Measurements from ENCODE around the gene ATP6V1C2.

ATP6V1C2 gene

GRCh38 chr2:10820562-10820961 lies 99.1 kb downstream of the ATP6V1C2 start:
- no peaks in the 10 kb centered on the region for H3K27me3 ChIP-seq (ENCODE audit: control insufficient read depth in 1 of 2, insufficient read depth in 2 of 2, low read length in 2 of 2)
- no peak overlapping the region for H3K27ac ChIP-seq (ENCODE audit: low read depth, low read length)
- no peaks in the 10 kb centered on the region for H3K4me1 ChIP-seq (ENCODE audit: insufficient read depth, low read length)
- H3K9me3 ChIP-seq (ENCODE audit: low read length): no peaks in the 10 kb centered on the region
- H3K36me3 ChIP-seq (ENCODE audit: insufficient read depth, low read length): no peaks in the 10 kb centered on the region
- H3K9ac ChIP-seq (ENCODE audit: low read length): no peak overlapping the region
- H3K4me3 ChIP-seq (ENCODE audit: low read depth in 1 of 2, low read length in 2 of 2): no peak overlapping the region

DNA sequence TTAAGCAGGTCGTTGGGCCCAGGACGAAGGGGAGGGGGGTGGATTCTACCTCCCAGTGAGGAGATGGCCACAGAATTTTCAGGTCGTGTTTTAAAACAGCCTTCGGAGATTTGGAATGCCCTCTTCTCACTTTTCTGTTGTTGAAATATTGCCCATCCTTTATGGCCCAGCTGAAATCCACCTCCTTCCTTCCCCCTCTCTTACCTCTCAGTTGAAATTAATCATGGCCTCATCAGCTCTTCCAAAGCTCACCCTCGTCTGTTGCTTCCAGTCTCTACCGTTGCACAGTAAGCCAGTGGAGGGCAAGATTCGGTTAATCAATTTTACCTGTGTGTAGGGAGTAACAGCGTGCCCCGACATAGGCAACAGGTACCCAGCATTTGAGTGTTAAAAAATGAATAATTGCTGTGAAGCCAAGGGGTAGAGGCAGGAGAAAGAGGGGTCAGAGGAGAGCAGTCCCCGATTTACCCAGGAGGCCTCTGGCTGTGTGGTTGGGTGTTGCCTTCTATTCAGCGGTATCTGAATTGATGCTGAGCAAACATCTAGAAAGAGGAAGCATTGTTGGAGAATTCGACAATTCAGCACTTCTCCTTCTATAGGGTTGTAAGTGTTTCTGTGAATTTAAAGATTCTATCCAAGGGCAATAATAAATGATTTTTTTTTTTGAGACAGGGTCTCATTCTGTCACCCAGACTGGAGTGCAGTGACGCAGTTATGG lies 99.7 kb downstream of the ATP6V1C2 start:
- Histone ChIP-seq H3K4me1 (ENCODE audit: insufficient read depth, low read length) (no peaks in the 10 kb centered on the region), H3K36me3 (ENCODE audit: insufficient read depth, low read length) (no peaks in the 10 kb centered on the region), H3K27me3 (ENCODE audit: control insufficient read depth in 1 of 2, insufficient read depth in 2 of 2, low read length in 2 of 2) (no peaks in the 10 kb centered on the region), H3K27ac (ENCODE audit: low read depth, low read length) (no peak overlapping the region), H3K4me3 (ENCODE audit: low read depth in 1 of 2, low read length in 2 of 2) (no peak overlapping the region), H3K9me3 (ENCODE audit: low read length) (no peaks in the 10 kb centered on the region), H3K9ac (ENCODE audit: low read length) (no peak overlapping the region)

- no peak overlapping the region for H3K4me3 ChIP-seq (ENCODE audit: low read depth in 1 of 2, low read length in 2 of 2)
- no peaks in the 10 kb centered on the region for H3K27me3 ChIP-seq (ENCODE audit: control insufficient read depth in 1 of 2, insufficient read depth in 2 of 2, low read length in 2 of 2)
Observed at GRCh38 chr2:10824191-10824590, 102.8 kb downstream of the ATP6V1C2 start.

GRCh38 chr2:10826026-10826425 lies 104.6 kb downstream of the ATP6V1C2 start:
- no peak overlapping the region for H3K4me3 ChIP-seq (ENCODE audit: low read depth in 1 of 2, low read length in 2 of 2)
- H3K36me3 ChIP-seq (ENCODE audit: insufficient read depth, low read length): no peaks in the 10 kb centered on the region
- H3K9me3 ChIP-seq (ENCODE audit: low read length): no peaks in the 10 kb centered on the region
- H3K9ac ChIP-seq (ENCODE audit: low read length): no peak overlapping the region
- no peaks in the 10 kb centered on the region for H3K4me1 ChIP-seq (ENCODE audit: insufficient read depth, low read length)
- no peak overlapping the region for H3K27ac ChIP-seq (ENCODE audit: low read depth, low read length)
- H3K27me3 ChIP-seq (ENCODE audit: control insufficient read depth in 1 of 2, insufficient read depth in 2 of 2, low read length in 2 of 2): peaks cover 0 to 6% of the 10 kb centered on the region in 2 donors

More at GRCh38 chr2:10824191-10824590, 102.8 kb downstream of the ATP6V1C2 start:
- Histone ChIP-seq H3K9ac (ENCODE audit: low read length) (no peak overlapping the region), H3K36me3 (ENCODE audit: insufficient read depth, low read length) (no peaks in the 10 kb centered on the region), H3K27ac (ENCODE audit: low read depth, low read length) (no peak overlapping the region), H3K4me1 (ENCODE audit: insufficient read depth, low read length) (no peaks in the 10 kb centered on the region), H3K9me3 (ENCODE audit: low read length) (no peaks in the 10 kb centered on the region)

DNA sequence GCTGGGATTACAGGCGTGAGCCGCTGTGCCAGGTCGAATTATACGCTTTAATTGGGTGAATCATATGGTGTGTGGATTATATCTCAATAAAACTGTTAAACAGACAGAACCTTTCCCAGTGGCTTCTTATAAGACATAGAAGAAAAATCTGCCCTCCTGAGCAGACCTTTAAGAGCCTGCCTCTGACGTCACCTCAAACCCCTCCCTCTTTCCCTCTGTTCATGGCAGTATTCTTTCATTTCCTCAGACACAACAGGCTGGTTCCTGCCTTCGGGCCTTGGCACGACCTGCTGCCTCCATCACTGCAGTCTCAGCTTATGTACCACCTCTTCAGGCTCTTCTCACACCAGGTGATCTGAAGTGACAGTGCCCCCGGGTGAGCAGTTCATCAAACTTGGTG lies 105.2 kb downstream of the ATP6V1C2 start:
- H3K9me3 ChIP-seq (ENCODE audit: low read length): no peaks in the 10 kb centered on the region
- H3K27ac ChIP-seq (ENCODE audit: low read depth, low read length): no peak overlapping the region
- H3K9ac ChIP-seq (ENCODE audit: low read length): no peak overlapping the region
- no peaks in the 10 kb centered on the region for H3K4me1 ChIP-seq (ENCODE audit: insufficient read depth, low read length)
- no peak overlapping the region for H3K4me3 ChIP-seq (ENCODE audit: low read depth in 1 of 2, low read length in 2 of 2)
- peaks cover 0 to 9% of the 10 kb centered on the region in 2 donors for H3K27me3 ChIP-seq (ENCODE audit: control insufficient read depth in 1 of 2, insufficient read depth in 2 of 2, low read length in 2 of 2)
- no peaks in the 10 kb centered on the region for H3K36me3 ChIP-seq (ENCODE audit: insufficient read depth, low read length)

DNA sequence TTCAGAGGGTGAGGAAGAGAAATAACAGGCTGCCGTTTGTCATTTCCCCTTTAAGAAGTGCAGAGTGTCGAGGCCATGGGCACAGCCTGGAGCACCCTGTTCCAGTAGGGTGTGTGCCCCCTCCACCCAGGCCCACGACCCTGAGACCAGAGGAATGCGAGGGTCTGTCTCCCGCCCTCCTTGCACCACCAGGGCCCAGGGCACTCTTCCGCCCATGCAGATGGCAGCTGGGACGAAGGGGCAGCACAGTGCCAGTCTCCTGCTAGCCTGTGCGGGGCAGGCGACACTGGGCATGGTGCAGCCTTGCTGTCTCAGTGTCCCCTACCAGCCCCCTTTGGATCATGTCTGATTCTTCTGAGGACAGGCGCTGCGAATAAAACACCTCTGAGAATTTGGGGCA lies 106.9 kb downstream of the ATP6V1C2 start:
- Histone ChIP-seq H3K27ac (ENCODE audit: low read depth, low read length) (no peak overlapping the region), H3K36me3 (ENCODE audit: insufficient read depth, low read length) (no peaks in the 10 kb centered on the region), H3K4me1 (ENCODE audit: insufficient read depth, low read length) (peaks cover 11% of the 10 kb centered on the region), H3K9ac (ENCODE audit: low read length) (no peak overlapping the region), H3K27me3 (ENCODE audit: control insufficient read depth in 1 of 2, insufficient read depth in 2 of 2, low read length in 2 of 2) (peaks cover 0 to 9% of the 10 kb centered on the region in 2 donors), H3K4me3 (ENCODE audit: low read depth in 1 of 2, low read length in 2 of 2) (no peak overlapping the region), H3K9me3 (ENCODE audit: low read length) (no peaks in the 10 kb centered on the region)

DNA sequence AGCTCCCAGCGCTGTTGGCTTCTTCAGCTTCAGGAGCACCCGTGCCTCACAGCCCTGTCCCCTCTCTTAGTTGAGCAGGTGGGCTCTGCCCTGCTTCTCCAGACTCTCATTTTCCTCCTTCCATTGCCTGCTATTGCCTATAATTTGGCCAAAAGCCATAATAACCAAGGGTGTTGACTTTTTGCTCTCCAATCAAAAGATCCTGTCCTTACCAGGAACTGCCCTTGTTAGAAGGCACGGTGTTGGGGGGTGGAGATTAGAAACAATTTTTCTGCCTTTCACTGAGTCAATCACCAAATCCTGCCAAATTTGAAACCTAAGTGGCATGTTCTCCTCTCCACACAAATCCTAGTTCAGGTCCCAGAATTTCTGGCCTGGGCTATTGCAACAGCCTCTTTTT lies 107.9 kb downstream of the ATP6V1C2 start:
- no peaks in the 10 kb centered on the region for H3K9me3 ChIP-seq (ENCODE audit: low read length)
- H3K36me3 ChIP-seq (ENCODE audit: insufficient read depth, low read length): no peaks in the 10 kb centered on the region
- no peak overlapping the region for H3K9ac ChIP-seq (ENCODE audit: low read length)
- H3K27me3 ChIP-seq (ENCODE audit: control insufficient read depth in 1 of 2, insufficient read depth in 2 of 2, low read length in 2 of 2): peaks cover 0 to 9% of the 10 kb centered on the region in 2 donors
- H3K4me3 ChIP-seq (ENCODE audit: low read depth in 1 of 2, low read length in 2 of 2): no peak overlapping the region
- peaks cover 21% of the 10 kb centered on the region for H3K4me1 ChIP-seq (ENCODE audit: insufficient read depth, low read length)
- no peak overlapping the region for H3K27ac ChIP-seq (ENCODE audit: low read depth, low read length)

GRCh38 chr2:10830203-10830602 lies 108.8 kb downstream of the ATP6V1C2 start:
- H3K4me1 ChIP-seq (ENCODE audit: insufficient read depth, low read length): peaks cover 23% of the 10 kb centered on the region
- H3K4me3 ChIP-seq (ENCODE audit: low read depth in 1 of 2, low read length in 2 of 2): no peak overlapping the region
- no peaks in the 10 kb centered on the region for H3K9me3 ChIP-seq (ENCODE audit: low read length)
- no peak overlapping the region for H3K9ac ChIP-seq (ENCODE audit: low read length)
- no peak overlapping the region for H3K27ac ChIP-seq (ENCODE audit: low read depth, low read length)
- H3K27me3 ChIP-seq (ENCODE audit: control insufficient read depth in 1 of 2, insufficient read depth in 2 of 2, low read length in 2 of 2): peaks cover 0 to 9% of the 10 kb centered on the region in 2 donors
- no peaks in the 10 kb centered on the region for H3K36me3 ChIP-seq (ENCODE audit: insufficient read depth, low read length)

- Histone ChIP-seq H3K36me3 (ENCODE audit: insufficient read depth, low read length) (no peaks in the 10 kb centered on the region), H3K27ac (ENCODE audit: low read depth, low read length) (no peak overlapping the region), H3K4me3 (ENCODE audit: low read depth in 1 of 2, low read length in 2 of 2) (no peak overlapping the region), H3K9ac (ENCODE audit: low read length) (no peak overlapping the region), H3K27me3 (ENCODE audit: control insufficient read depth in 1 of 2, insufficient read depth in 2 of 2, low read length in 2 of 2) (peaks cover 0 to 9% of the 10 kb centered on the region in 2 donors), H3K4me1 (ENCODE audit: insufficient read depth, low read length) (peaks cover 23% of the 10 kb centered on the region), H3K9me3 (ENCODE audit: low read length) (no peaks in the 10 kb centered on the region)
Observed at GRCh38 chr2:10830641-10831399, 109.4 kb downstream of the ATP6V1C2 start.

- Histone ChIP-seq H3K4me1 (ENCODE audit: insufficient read depth, low read length) (peaks cover 23% of the 10 kb centered on the region), H3K9ac (ENCODE audit: low read length) (no peak overlapping the region), H3K9me3 (ENCODE audit: low read length) (no peaks in the 10 kb centered on the region), H3K4me3 (ENCODE audit: low read depth in 1 of 2, low read length in 2 of 2) (no peak overlapping the region), H3K36me3 (ENCODE audit: insufficient read depth, low read length) (no peaks in the 10 kb centered on the region), H3K27ac (ENCODE audit: low read depth, low read length) (no peak overlapping the region), H3K27me3 (ENCODE audit: control insufficient read depth in 1 of 2, insufficient read depth in 2 of 2, low read length in 2 of 2) (peaks cover 0 to 9% of the 10 kb centered on the region in 2 donors)
Observed at GRCh38 chr2:10831400-10831985, 110.1 kb downstream of the ATP6V1C2 start.

DNA sequence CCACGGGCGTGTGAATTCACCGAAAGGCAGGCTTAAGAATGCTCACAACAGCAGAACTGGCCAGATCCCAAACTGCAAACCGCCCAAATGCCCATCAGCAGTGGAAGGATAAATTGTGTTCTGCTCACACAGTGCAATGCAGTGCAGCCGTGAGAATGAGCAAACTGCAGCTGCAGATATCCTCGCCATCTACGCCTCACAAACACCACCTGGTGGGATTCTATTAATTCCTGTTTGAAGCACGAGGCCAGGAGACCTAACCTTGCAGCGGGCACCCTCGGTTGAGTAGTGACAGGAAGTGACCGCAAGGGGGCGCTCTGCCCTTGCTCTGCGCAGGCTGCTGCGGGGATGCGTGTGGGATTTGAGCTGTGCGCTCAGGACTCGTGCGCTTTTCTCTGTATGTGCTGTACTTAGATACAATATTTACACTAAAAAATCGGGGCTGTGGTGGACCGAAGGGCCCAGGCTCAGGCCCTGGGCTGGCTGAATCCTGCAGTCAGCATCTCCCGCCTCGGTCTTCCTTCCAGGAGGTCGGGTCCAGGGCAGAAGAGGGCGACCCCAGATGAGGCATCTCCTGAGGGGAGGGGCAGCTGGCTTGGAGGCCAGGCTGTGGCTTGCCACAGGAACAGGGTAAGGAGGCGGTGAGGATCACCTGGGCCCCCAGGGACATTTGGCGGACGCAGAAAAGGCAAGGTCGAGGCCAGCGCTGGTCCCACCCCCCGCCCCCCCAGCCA lies 110.9 kb downstream of the ATP6V1C2 start:
- Histone ChIP-seq H3K9ac (ENCODE audit: low read length) (no peak overlapping the region), H3K27ac (ENCODE audit: low read depth, low read length) (no peak overlapping the region)

More for the DNA sequence above, 110.9 kb downstream of the ATP6V1C2 start:
- H3K4me1 ChIP-seq (ENCODE audit: insufficient read depth, low read length): peaks cover 23% of the 10 kb centered on the region
- H3K27me3 ChIP-seq (ENCODE audit: control insufficient read depth in 1 of 2, insufficient read depth in 2 of 2, low read length in 2 of 2): peaks cover 0 to 9% of the 10 kb centered on the region in 2 donors
- H3K9me3 ChIP-seq (ENCODE audit: low read length): no peaks in the 10 kb centered on the region
- no peak overlapping the region for H3K4me3 ChIP-seq (ENCODE audit: low read depth in 1 of 2, low read length in 2 of 2)
- no peaks in the 10 kb centered on the region for H3K36me3 ChIP-seq (ENCODE audit: insufficient read depth, low read length)
